GM21723 (cell line): Measurements from ENCODE around the gene TEX264.
"Not testable (repeated sequence)": the region's sequence is repeated elsewhere in the genome, so short reads cannot be mapped to it uniquely, and the experiment has no call there.

ENCODE experiments used
- ATAC-seq: cut with Tn5 transposase; IDR thresholded peaks from one replicate; pipeline ENCODE4 v1.9.1; 2021; ENCODE audit warnings: mild to moderate bottlenecking, moderate library complexity; ENCODE audit not compliant: unreplicated experiment

The TEX264 gene

GRCh38 chr3:51670823-51671733 is at the start of gene TEX264:
Gene TEX264 (plus strand): TSS chr3:51671252. CDS start chr3:51674305, 3,053 bp downstream.
- ATAC-seq, result peak; percentile 72

GRCh38 chr3:51622413-51622812 is 48.6 kb upstream of the TEX264 start:
- ATAC-seq, result no peak

- no peak for ATAC-seq
Measured at GRCh38 chr3:51622868-51623267, 48.2 kb upstream of the TEX264 start.

GRCh38 chr3:51630513-51630912 is 40.5 kb upstream of the TEX264 start:
- no peak for ATAC-seq

GRCh38 chr3:51637144-51637940 is 33.7 kb upstream of the TEX264 start:
- ATAC-seq, result no peak

GRCh38 chr3:51637941-51638471 is 33.0 kb upstream of the TEX264 start:
- ATAC-seq, result no peak

GRCh38 chr3:51642462-51642861 is 28.6 kb upstream of the TEX264 start:
- no peak for ATAC-seq

- ATAC-seq, result no peak
Measured at GRCh38 chr3:51646091-51646490, 25.0 kb upstream of the TEX264 start.

GRCh38 chr3:51652103-51652502 is 18.9 kb upstream of the TEX264 start:
- not testable (repeated sequence) for ATAC-seq

GRCh38 chr3:51653409-51653808 is 17.6 kb upstream of the TEX264 start:
- not testable (repeated sequence) for ATAC-seq

GRCh38 chr3:51657234-51657633 is 13.8 kb upstream of the TEX264 start:
- no peak for ATAC-seq

GRCh38 chr3:51659942-51660341 is 11.1 kb upstream of the TEX264 start:
- no peak for ATAC-seq

GRCh38 chr3:51662456-51662855 is 8.6 kb upstream of the TEX264 start:
- ATAC-seq, result no peak

GRCh38 chr3:51668756-51669155 is 2.3 kb upstream of the TEX264 start:
- ATAC-seq, result no peak

GRCh38 chr3:51669241-51670052 is 1.6 kb upstream of the TEX264 start:
- peak; percentile 22 for ATAC-seq

- no peak for ATAC-seq
Measured at GRCh38 chr3:51670053-51670822, 814 bp upstream of the TEX264 start.

GRCh38 chr3:51671734-51672475 is 853 bp downstream of the TEX264 start:
- ATAC-seq, result peak; percentile 56

GRCh38 chr3:51673181-51673801 is 2.2 kb downstream of the TEX264 start:
- ATAC-seq, result no peak
